ENCODE data around the gene AGBL1. TPM values are rescaled to one million over a fixed set of nuclear protein-coding genes. Genes with fewer than 3 reads are reported as not detected.

AGBL1 gene
- total RNA-seq, 8 experiments from 2014 or later: 0.05 to 0.38 (median 0.24) TPM; not detected in 1

GRCh38 chr15:86062646-86063243, 16.9 kb upstream of the AGBL1 start:
- in situ Hi-C loops (cut with MboI; ENCODE audit: low pct_unique_long_range_greater_than_20kb in 2 of 9, low sequenced_read_pairs in 9 of 9, unreplicated experiment in 9 of 9): no loop called here
- peak in 5 of 8 experiments; percentile 41 to 81 (median 71) for ATAC-seq (replicated peaks in 6 of 8)
- 10 to 100% (median 36%) methylated on average over 1 to 9 of the region's 10 CpGs for WGBS, 10 experiments
- Histone ChIP-seq H3K4me3 (no peak overlapping the region), H3K4me1 (replicated peaks in 1 of 2) (peaks cover 20 to 21% of the 10 kb centered on the region in 2 donors), H3K27ac (peak overlapping the region in 1 of 2 donors; percentile 33)

DNA sequence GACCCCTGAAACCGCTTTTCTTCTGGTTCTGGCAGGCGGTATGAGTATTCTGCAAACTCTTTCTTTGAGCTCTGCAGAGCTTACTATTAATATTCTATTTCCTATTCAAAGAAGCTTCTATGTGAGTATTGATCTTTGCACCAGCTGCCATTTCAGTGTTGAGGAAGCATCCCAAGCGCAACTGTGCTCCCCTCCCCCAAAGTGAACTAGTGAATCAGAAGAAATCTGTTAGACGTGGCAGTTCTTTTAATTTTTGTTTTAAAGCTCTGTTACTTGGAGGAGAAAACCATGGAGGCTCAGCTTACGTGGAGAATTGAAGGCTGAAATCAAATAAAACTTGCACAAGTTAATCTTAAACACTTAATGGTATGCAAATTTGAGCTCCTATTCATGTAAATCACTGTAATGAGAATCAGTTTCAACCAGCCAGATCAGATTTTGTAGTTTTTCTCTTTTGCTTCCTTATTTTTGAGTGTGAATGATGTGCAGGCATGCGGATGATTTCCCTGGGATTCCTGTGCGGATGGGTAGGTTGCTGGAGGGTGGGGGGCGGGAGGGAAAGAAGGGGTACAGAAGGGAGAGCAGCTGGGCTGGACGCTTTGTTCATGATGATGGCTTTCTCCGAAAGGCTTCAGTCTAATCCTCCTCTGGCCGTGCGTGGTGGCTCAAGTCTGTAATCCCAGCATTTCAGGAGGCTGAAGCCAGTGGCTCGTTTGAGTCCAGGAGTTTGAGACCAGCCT, 16.1 kb upstream of the AGBL1 start:
- H3K4me3 ChIP-seq: no peak overlapping the region
- peaks cover 20 to 21% of the 10 kb centered on the region in 2 donors for H3K4me1 ChIP-seq (replicated peaks in 1 of 2)
- peak overlapping the region in 1 of 2 donors; percentile 70 for H3K27ac ChIP-seq
- WGBS, 10 experiments: 0 to 83% (median 47%) methylated on average over 1 to 8 of the region's 13 CpGs; no CpG with 5 or more reads in 3 of the 10 experiments
- ATAC-seq (replicated peaks in 6 of 8): peak in 4 of 8 experiments; percentile 63 to 81 (median 73)
- in situ Hi-C loops (cut with MboI; ENCODE audit: low pct_unique_long_range_greater_than_20kb in 2 of 9, low sequenced_read_pairs in 9 of 9, unreplicated experiment in 9 of 9): no loop called here

GRCh38 chr15:86064326-86064725, 15.3 kb upstream of the AGBL1 start:
- Histone ChIP-seq H3K27ac (peak overlapping the region in 1 of 2 donors; percentile 70), H3K4me3 (no peak overlapping the region)
- in situ Hi-C loops (cut with MboI; ENCODE audit: low pct_unique_long_range_greater_than_20kb in 2 of 9, low sequenced_read_pairs in 9 of 9, unreplicated experiment in 9 of 9): no loop called here

GRCh38 chr15:86066174-86066834, 13.4 kb upstream of the AGBL1 start:
- in situ Hi-C loops (cut with MboI; ENCODE audit: low pct_unique_long_range_greater_than_20kb in 2 of 9, low sequenced_read_pairs in 9 of 9, unreplicated experiment in 9 of 9): no loop called here
- WGBS, 10 experiments: 11 to 100% (median 74%) methylated on average over 1 to 5 of the region's 6 CpGs; no CpG with 5 or more reads in 2 of the 10 experiments
- peaks cover 20 to 21% of the 10 kb centered on the region in 2 donors for H3K4me1 ChIP-seq (replicated peaks in 1 of 2)
- no peak overlapping the region for H3K4me3 ChIP-seq
- ATAC-seq (replicated peaks in 6 of 8): no peak
- H3K27ac ChIP-seq: no peak overlapping the region

More at GRCh38 chr15:86064326-86064725, 15.3 kb upstream of the AGBL1 start:
- 0 to 100% (median 63%) methylated on average over 1 to 6 of the region's 8 CpGs; no CpG with 5 or more reads in 4 of the 10 experiments for WGBS, 10 experiments
- peaks cover 20 to 21% of the 10 kb centered on the region in 2 donors for H3K4me1 ChIP-seq (replicated peaks in 1 of 2)
- peak in 1 of 8 experiments; percentile 19 for ATAC-seq (replicated peaks in 6 of 8)

DNA sequence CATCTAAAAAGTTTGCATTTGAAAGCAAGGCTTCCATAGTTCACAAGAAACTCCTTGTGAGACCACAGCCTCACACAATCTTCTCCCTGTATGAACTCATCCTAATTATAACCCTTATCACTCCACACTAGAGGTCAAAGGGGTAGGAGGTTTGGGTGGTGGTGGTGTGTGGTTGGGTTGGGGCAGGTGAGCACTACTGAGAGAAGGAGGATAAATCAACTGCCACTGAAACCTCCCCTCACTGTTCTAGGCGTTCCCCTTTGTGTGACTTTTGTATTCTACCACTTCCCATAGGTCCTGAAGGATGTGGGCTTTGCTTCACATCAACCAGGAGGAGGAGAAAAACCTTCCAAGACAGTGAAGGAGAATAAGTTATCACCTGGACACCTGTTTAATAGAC, 6.4 kb upstream of the AGBL1 start:
- no peak for ATAC-seq (replicated peaks in 6 of 8)
- Histone ChIP-seq H3K4me1 (replicated peaks in 1 of 2) (no peaks in the 10 kb centered on the region), H3K4me3 (no peak overlapping the region), H3K27ac (no peak overlapping the region)
- in situ Hi-C loops (cut with MboI; ENCODE audit: low pct_unique_long_range_greater_than_20kb in 2 of 9, low sequenced_read_pairs in 9 of 9, unreplicated experiment in 9 of 9): no loop called here
- WGBS, 10 experiments: 60 to 70% (median 67%) methylated on average over 1 of the region's 1 CpG; no CpG with 5 or more reads in 7 of the 10 experiments

GRCh38 chr15:86076468-86076867, 3.2 kb upstream of the AGBL1 start:
- H3K4me1 ChIP-seq (replicated peaks in 1 of 2): no peaks in the 10 kb centered on the region
- H3K27ac ChIP-seq: no peak overlapping the region
- no peak overlapping the region for H3K4me3 ChIP-seq
- no peak for ATAC-seq (replicated peaks in 6 of 8)
- in situ Hi-C loops (cut with MboI; ENCODE audit: low pct_unique_long_range_greater_than_20kb in 2 of 9, low sequenced_read_pairs in 9 of 9, unreplicated experiment in 9 of 9): no loop called here
- 0 to 100% (median 48%) methylated on average over 1 to 3 of the region's 3 CpGs; no CpG with 5 or more reads in 2 of the 10 experiments for WGBS, 10 experiments

GRCh38 chr15:86077070-86077469, 2.6 kb upstream of the AGBL1 start:
- WGBS, 10 experiments: 0 to 86% (median 37%) methylated on average over 1 to 2 of the region's 2 CpGs; no CpG with 5 or more reads in 5 of the 10 experiments
- H3K4me3 ChIP-seq: no peak overlapping the region
- in situ Hi-C loops (cut with MboI; ENCODE audit: low pct_unique_long_range_greater_than_20kb in 2 of 9, low sequenced_read_pairs in 9 of 9, unreplicated experiment in 9 of 9): no loop called here
- no peaks in the 10 kb centered on the region for H3K4me1 ChIP-seq (replicated peaks in 1 of 2)
- no peak overlapping the region for H3K27ac ChIP-seq
- no peak for ATAC-seq (replicated peaks in 6 of 8)

- H3K4me3 ChIP-seq: no peak overlapping the region
- H3K27ac ChIP-seq: no peak overlapping the region
- H3K4me1 ChIP-seq (replicated peaks in 1 of 2): no peaks in the 10 kb centered on the region
- ATAC-seq (replicated peaks in 6 of 8): no peak
- 0 to 50% (median 40%) methylated on average over 1 of the region's 1 CpG; no CpG with 5 or more reads in 7 of the 10 experiments for WGBS, 10 experiments
- in situ Hi-C loops (cut with MboI; ENCODE audit: low pct_unique_long_range_greater_than_20kb in 2 of 9, low sequenced_read_pairs in 9 of 9, unreplicated experiment in 9 of 9): no loop called here
These were observed 631 bp downstream of the AGBL1 start for GRCh38 chr15:86080302-86080701.

GRCh38 chr15:86082619-86083380, 3.1 kb downstream of the AGBL1 start:
- WGBS, 10 experiments: 0 to 74% (median 66%) methylated on average over 1 to 12 of the region's 13 CpGs; no CpG with 5 or more reads in 1 of the 10 experiments
- in situ Hi-C loops (cut with MboI; ENCODE audit: low pct_unique_long_range_greater_than_20kb in 2 of 9, low sequenced_read_pairs in 9 of 9, unreplicated experiment in 9 of 9): no loop called here
- Histone ChIP-seq H3K4me3 (no peak overlapping the region), H3K4me1 (replicated peaks in 1 of 2) (no peaks in the 10 kb centered on the region), H3K27ac (no peak overlapping the region)
- no peak for ATAC-seq (replicated peaks in 6 of 8)

- in situ Hi-C loops (cut with MboI; ENCODE audit: low pct_unique_long_range_greater_than_20kb in 2 of 9, low sequenced_read_pairs in 9 of 9, unreplicated experiment in 9 of 9): no loop called here
- Histone ChIP-seq H3K4me1 (replicated peaks in 1 of 2) (peaks cover 0 to 3% of the 10 kb centered on the region in 2 donors), H3K27ac (no peak overlapping the region), H3K4me3 (no peak overlapping the region)
- ATAC-seq (replicated peaks in 6 of 8): no peak
These were observed 8.1 kb downstream of the AGBL1 start for GRCh38 chr15:86087808-86088207.

GRCh38 chr15:86089422-86089821, 9.8 kb downstream of the AGBL1 start:
- H3K27ac ChIP-seq: no peak overlapping the region
- no peak for ATAC-seq (replicated peaks in 6 of 8)
- in situ Hi-C loops (cut with MboI; ENCODE audit: low pct_unique_long_range_greater_than_20kb in 2 of 9, low sequenced_read_pairs in 9 of 9, unreplicated experiment in 9 of 9): no loop called here
- H3K4me3 ChIP-seq: no peak overlapping the region
- WGBS, 10 experiments: 0 to 100% (median 16%) methylated on average over 1 to 4 of the region's 4 CpGs; no CpG with 5 or more reads in 1 of the 10 experiments
- H3K4me1 ChIP-seq (replicated peaks in 1 of 2): peaks cover 0 to 3% of the 10 kb centered on the region in 2 donors

DNA sequence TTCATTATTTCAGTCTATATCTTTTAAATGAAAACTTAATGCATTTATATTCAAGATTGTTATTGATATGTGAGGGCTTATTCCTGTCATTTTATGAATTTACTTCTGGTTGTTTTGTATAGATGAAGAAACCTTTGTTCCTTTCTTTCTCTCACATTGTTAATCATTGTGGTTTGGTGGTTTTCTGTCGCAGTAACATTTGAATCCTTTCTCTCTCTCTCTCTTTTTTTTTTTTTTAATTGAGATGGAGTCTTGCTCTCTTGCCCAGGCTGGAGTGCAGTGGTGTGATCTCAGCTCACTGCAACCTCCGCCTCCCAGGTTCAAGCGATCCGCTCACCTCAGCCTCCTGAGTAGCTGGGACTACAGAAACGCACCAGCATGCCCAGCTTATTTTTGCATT, 22.1 kb downstream of the AGBL1 start:
- 8 to 100% (median 87%) methylated on average over 2 to 5 of the region's 5 CpGs; no CpG with 5 or more reads in 2 of the 10 experiments for WGBS, 10 experiments
- Histone ChIP-seq H3K27ac (no peak overlapping the region), H3K4me3 (no peak overlapping the region), H3K4me1 (replicated peaks in 1 of 2) (no peaks in the 10 kb centered on the region)
- ATAC-seq (replicated peaks in 6 of 8): no peak
- in situ Hi-C loops (cut with MboI; ENCODE audit: low pct_unique_long_range_greater_than_20kb in 2 of 9, low sequenced_read_pairs in 9 of 9, unreplicated experiment in 9 of 9): no loop called here
